H9 (cell line): Measurements from ENCODE around the gene SYDE1. TPM values are rescaled to one million over a fixed set of nuclear protein-coding genes. Genes with fewer than 3 reads are reported as not detected.

Experiments used
- DNase-seq: peaks from one replicate; pipeline ENCODE4 v3.0.0-alpha.2; 2017
- H2AFZ ChIP-seq: one replicate; pipeline ENCODE4 v1.6.1; 2013; ENCODE audit warnings: mild to moderate bottlenecking, low read length, control low read depth, moderate library complexity
- H2AK5ac ChIP-seq: 2 replicates; pipeline ENCODE4 v1.6.1; 2013; ENCODE audit warnings: low read length, control low read depth, mixed read lengths; ENCODE audit not compliant: insufficient read length
- H2BK120ac ChIP-seq: one replicate; pipeline ENCODE4 v1.6.1; 2013; ENCODE audit warnings: low read depth, mild to moderate bottlenecking, low read length, control low read depth, inconsistent platforms; ENCODE audit not compliant: poor library complexity, severe bottlenecking
- H2BK12ac ChIP-seq: 2 replicates; pipeline ENCODE4 v1.6.1; 2013; ENCODE audit warnings: low read length, control low read depth, mixed read lengths, low read depth; ENCODE audit not compliant: insufficient read length
- H2BK15ac ChIP-seq: 2 replicates; pipeline ENCODE4 v1.6.1; 2013; ENCODE audit warnings: low read depth, low read length, control low read depth
- H2BK20ac ChIP-seq: one replicate; pipeline ENCODE4 v1.6.1; 2013; ENCODE audit warnings: low read depth, mild to moderate bottlenecking, low read length, control low read depth, inconsistent platforms; ENCODE audit not compliant: poor library complexity, severe bottlenecking
- H2BK5ac ChIP-seq: 2 replicates; pipeline ENCODE4 v1.6.1; 2013; ENCODE audit warnings: low read length, control low read depth, mixed read lengths; ENCODE audit not compliant: insufficient read length
- H3K14ac ChIP-seq: 2 replicates; pipeline ENCODE4 v1.6.1; 2013; ENCODE audit warnings: low read length, control low read depth; ENCODE audit not compliant: insufficient read depth
- H3K18ac ChIP-seq: 2 replicates; pipeline ENCODE4 v1.6.1; 2013; ENCODE audit warnings: low read depth, mild to moderate bottlenecking, mixed read lengths, low read length, control low read depth; ENCODE audit not compliant: insufficient read length
- H3K23ac ChIP-seq: 2 replicates; pipeline ENCODE4 v1.6.1; 2013; ENCODE audit warnings: low read length, control low read depth, mixed read lengths, low read depth; ENCODE audit not compliant: insufficient read length
- H3K23me2 ChIP-seq: 2 replicates; pipeline ENCODE4 v1.6.1; 2013; ENCODE audit warnings: low read depth, mild to moderate bottlenecking, mixed read lengths, low read length, control low read depth; ENCODE audit not compliant: insufficient read length, poor library complexity, severe bottlenecking
- H3K27ac ChIP-seq: 2 replicates; pipeline ENCODE4 v1.5.1; 2013; ENCODE audit warnings: low read length, control low read depth, mixed read lengths, low read depth; ENCODE audit not compliant: insufficient read length
- H3K27me3 ChIP-seq: 2 replicates; pipeline ENCODE4 v1.6.1; 2013; ENCODE audit warnings: low read length, control low read depth, inconsistent platforms; ENCODE audit not compliant: insufficient read depth
- H3K4ac ChIP-seq: 2 replicates; pipeline ENCODE4 v1.6.1; 2013; ENCODE audit warnings: low read depth, mild to moderate bottlenecking, control low read depth, inconsistent platforms, low read length, moderate library complexity
- H3K4me1 ChIP-seq: 2 replicates; pipeline ENCODE4 v1.6.1; 2013; ENCODE audit warnings: low read length, control low read depth, inconsistent platforms; ENCODE audit not compliant: insufficient read depth
- H3K4me2 ChIP-seq: 2 replicates; pipeline ENCODE4 v1.6.1; 2013; ENCODE audit warnings: low read length, control low read depth, mixed read lengths; ENCODE audit not compliant: insufficient read length, insufficient read depth
- H3K56ac ChIP-seq: 2 replicates; pipeline ENCODE4 v1.6.1; 2013; ENCODE audit warnings: low read depth, mild to moderate bottlenecking, mixed read lengths, low read length, control low read depth; ENCODE audit not compliant: insufficient read length
- H3K79me1 ChIP-seq: 2 replicates; pipeline ENCODE4 v1.6.1; 2013; ENCODE audit warnings: low read depth, mild to moderate bottlenecking, moderate library complexity, low read length, control low read depth, inconsistent platforms; ENCODE audit not compliant: insufficient read depth, poor library complexity, severe bottlenecking
- H3K79me2 ChIP-seq: 2 replicates; pipeline ENCODE4 v1.6.1; 2013; ENCODE audit warnings: low read length, control low read depth, inconsistent platforms; ENCODE audit not compliant: insufficient read depth
- H3K9ac ChIP-seq: 2 replicates; pipeline ENCODE4 v1.6.1; 2013; ENCODE audit warnings: low read length, control low read depth, mixed read lengths; ENCODE audit not compliant: insufficient read length; ENCODE audit errors: extremely low read depth
- H3K9me3 ChIP-seq: one replicate; pipeline ENCODE4 v1.6.1; 2013; ENCODE audit warnings: low read depth, low read length, inconsistent platforms; ENCODE audit not compliant: control insufficient read depth
- H3T11ph ChIP-seq: one replicate; pipeline ENCODE4 v1.6.1; 2013; ENCODE audit warnings: mild to moderate bottlenecking, low read length, control low read depth, inconsistent platforms
- H4K20me1 ChIP-seq: one replicate; pipeline ENCODE4 v1.6.1; 2013; ENCODE audit not compliant: control insufficient read depth, insufficient read length, insufficient read depth
- H4K5ac ChIP-seq: 2 replicates; pipeline ENCODE4 v1.6.1; 2013; ENCODE audit warnings: low read depth, mild to moderate bottlenecking, mixed read lengths, low read length, control low read depth; ENCODE audit not compliant: insufficient read length
- H4K8ac ChIP-seq: replicated peaks from 2 replicates; pipeline ENCODE4 v1.6.1; 2013; ENCODE audit warnings: low read length, control low read depth, mixed read lengths, low read depth; ENCODE audit not compliant: insufficient read length
- H4K91ac ChIP-seq: 2 replicates; pipeline ENCODE4 v1.6.1; 2013; ENCODE audit warnings: low read depth, mild to moderate bottlenecking, moderate library complexity, mixed read lengths, low read length, control low read depth; ENCODE audit not compliant: insufficient read length
- H3K27ac Mint-ChIP-seq, 3 experiments: 2 replicates in 2 of 3; 3 replicates in 1 of 3; pipeline ENCODE4 v1.8.0; 2020 to 2021; ENCODE audit warnings: mixed read lengths in 3 of 3, mild to moderate bottlenecking in 1 of 3, moderate library complexity in 1 of 3
- H3K27me3 Mint-ChIP-seq: 2 replicates; pipeline ENCODE4 v1.8.0; 2021; ENCODE audit warnings: low read depth, mild to moderate bottlenecking, moderate library complexity, mixed read lengths
- H3K36me3 Mint-ChIP-seq, 3 experiments: 2 replicates in 2 of 3; 3 replicates in 1 of 3; pipeline ENCODE4 v1.8.0; 2020 to 2021; ENCODE audit warnings: low read depth in 3 of 3, mixed read lengths in 3 of 3; ENCODE audit not compliant: insufficient read depth in 1 of 3
- H3K4me1 Mint-ChIP-seq, 2 experiments: 2 replicates each; pipeline ENCODE4 v1.8.0; 2020; ENCODE audit warnings: mixed read lengths in 2 of 2
- H3K4me3 Mint-ChIP-seq, 2 experiments: 2 replicates in 1 of 2; 3 replicates in 1 of 2; pipeline ENCODE4 v1.8.0; 2020 to 2021; ENCODE audit warnings: mild to moderate bottlenecking in 2 of 2, mixed read lengths in 2 of 2, moderate library complexity in 1 of 2
- H3K9me3 Mint-ChIP-seq, 2 experiments: 2 replicates in 1 of 2; 3 replicates in 1 of 2; pipeline ENCODE4 v1.8.0; 2020; ENCODE audit warnings: mild to moderate bottlenecking in 2 of 2, mixed read lengths in 2 of 2, moderate library complexity in 1 of 2
- CTCF ChIP-seq: fragments of 200-600 bp; sonication (generic); conservative IDR thresholded peaks from 3 replicates; pipeline ENCODE4 v1.8.0; 2021; ENCODE audit warnings: antibody characterized with exemption, mild to moderate bottlenecking
- WGBS: extraction: QIAGEN DNeasy Blood & Tissue Kit; methylation state at CpG from one replicate; pipeline ENCODE4 v1.1.7; 2013; ENCODE audit warnings: missing lambda C conversion rate, low lambda C conversion rate, mixed read lengths; ENCODE audit not compliant: insufficient read length; ENCODE audit errors: extremely low coverage; 5-methylcytosine and 5-hydroxymethylcytosine counted together
- total RNA-seq: library from RNA; stranded (reverse); gene quantifications from 2 replicates; pipeline ENCODE4 v1.2.1, GENCODE V29; 2021

SYDE1 gene
- total RNA-seq, 1 experiment from 2014 or later = 21.4 TPM

- H3K4me3 Mint-ChIP-seq = no peak overlapping the region; a peak in 1 of 5 replicates
- peaks cover 15 to 17% of the 10 kb centered on the region in 2 experiments for H3K4me1 Mint-ChIP-seq
- Histone ChIP-seq H2AFZ (no peak overlapping the region), H4K8ac (no peak overlapping the region), H2BK20ac (no peak overlapping the region), H4K20me1 (no peaks in the 10 kb centered on the region), H3K9me3 (no peaks in the 10 kb centered on the region), H3K9ac (no peak overlapping the region), H3K23ac (no peak overlapping the region), H3K4me1 (no peaks in the 10 kb centered on the region; the same call in 1 of the 2 replicates), H2BK5ac (no peak overlapping the region), H2BK120ac (no peak overlapping the region), H2BK12ac (no peak overlapping the region), H3K56ac (no peak overlapping the region), H3T11ph (no peak overlapping the region), H2AK5ac (no peak overlapping the region), H3K18ac (no peak overlapping the region), H3K4me2 (no peak overlapping the region), H3K14ac (no peak overlapping the region), H3K79me2 (no peaks in the 10 kb centered on the region), H3K4ac (no peak overlapping the region), H3K79me1 (no peaks in the 10 kb centered on the region), H3K27me3 (no peaks in the 10 kb centered on the region), H3K23me2 (peaks cover 10% of the 10 kb centered on the region), H4K91ac (no peak overlapping the region), H3K27ac (no peak overlapping the region), H4K5ac (no peak overlapping the region), H2BK15ac (no peak overlapping the region)
- peaks cover 1% of the 10 kb centered on the region; the same call in 1 of the 2 replicates for H3K27me3 Mint-ChIP-seq
- no peak overlapping the region for H3K27ac Mint-ChIP-seq
- no CpG with 5 or more reads among the region's 3 CpGs for WGBS
- H3K9me3 Mint-ChIP-seq = peaks cover 22 to 28% of the 10 kb centered on the region in 2 experiments
- peaks cover 7 to 13% (median 13%) of the 10 kb centered on the region in 3 experiments; a peak in 5 of 7 replicates for H3K36me3 Mint-ChIP-seq
- TF ChIP-seq CTCF = no peak
- DNase-seq = no peak
Measured at GRCh38 chr19:15105044-15105443, 2.2 kb upstream of the SYDE1 start.
